ENCODE results near the gene STAT5A. TPM values are rescaled to one million over a fixed set of nuclear protein-coding genes. Genes with fewer than 3 reads are reported as not detected.
"Not testable (repeated sequence)": the region's sequence is repeated elsewhere in the genome, so short reads cannot be mapped to it uniquely, and the experiment has no call there.

The STAT5A gene
- 100 to 1,000 TPM; 116 to 121 TPM for total RNA-seq

- DNase-seq: peak; percentile 85
- H3K27ac Mint-ChIP-seq: peak within 1 kb of the TSS; percentile 95
- H3K4me1 Mint-ChIP-seq: peaks cover 48% of the 10 kb centered on the region
- H3K36me3 Mint-ChIP-seq: peaks cover 41% of the 10 kb centered on the region
- H3K4me3 Mint-ChIP-seq: peak within 1 kb of the TSS; percentile 93
- no peaks in the 10 kb centered on the region for H3K27me3 Mint-ChIP-seq
- no peaks in the 10 kb centered on the region for H3K9me3 Mint-ChIP-seq
Observed at GRCh38 chr17:42287977-42288802, at the start of gene STAT5A. Gene STAT5A, plus strand, starts transcription at chr17:42288498. Its CDS starts 914 bp downstream, at chr17:42289412.

DNA sequence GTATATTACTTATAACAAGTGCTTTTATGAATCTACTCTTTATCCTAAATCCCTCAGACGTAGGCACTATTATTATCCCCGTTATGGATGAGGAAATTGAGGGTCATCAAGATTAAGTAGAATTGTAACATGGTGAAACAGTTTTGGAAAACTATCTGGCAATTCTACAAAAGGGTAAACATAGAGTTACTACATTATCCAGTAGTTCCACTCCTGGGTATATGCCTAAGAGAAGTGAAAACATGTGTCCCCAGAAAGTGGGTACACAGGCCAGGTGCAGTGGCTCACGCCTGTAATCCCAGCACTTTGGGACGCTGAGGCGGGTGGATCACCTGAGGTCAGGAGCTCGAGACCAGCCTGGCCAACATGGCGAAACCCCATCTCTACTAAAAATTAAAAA lies 48.7 kb upstream of the STAT5A start:
- not testable (repeated sequence) for H3K27ac Mint-ChIP-seq, H3K9me3 Mint-ChIP-seq, H3K27me3 Mint-ChIP-seq, DNase-seq, H3K4me3 Mint-ChIP-seq, H3K36me3 Mint-ChIP-seq
- peaks cover 21% of the 10 kb centered on the region for H3K4me1 Mint-ChIP-seq

DNA sequence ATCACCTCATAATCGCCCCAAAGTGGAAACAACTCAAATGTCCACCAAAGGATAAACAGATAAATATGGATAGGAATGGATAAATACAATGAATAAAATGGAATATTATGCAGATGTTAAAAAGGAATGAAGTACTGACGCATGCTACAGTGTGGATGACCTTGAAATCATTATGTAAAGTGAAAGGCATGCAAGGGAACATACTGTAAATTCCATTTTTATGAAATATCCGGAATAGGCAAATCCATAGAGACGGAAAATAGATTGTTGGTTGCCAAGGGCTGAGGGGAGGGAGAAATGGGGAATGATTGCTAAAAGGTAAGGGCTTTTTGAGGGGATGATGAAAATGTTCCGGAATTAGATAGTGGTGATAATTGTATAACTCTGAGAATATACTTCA lies 48.1 kb upstream of the STAT5A start:
- DNase-seq: no peak
- Mint-ChIP-seq H3K36me3 (peaks cover 1% of the 10 kb centered on the region), H3K27me3 (no peaks in the 10 kb centered on the region), H3K4me3 (no peak overlapping the region), H3K9me3 (no peaks in the 10 kb centered on the region), H3K27ac (no peak overlapping the region), H3K4me1 (peaks cover 17% of the 10 kb centered on the region)

DNA sequence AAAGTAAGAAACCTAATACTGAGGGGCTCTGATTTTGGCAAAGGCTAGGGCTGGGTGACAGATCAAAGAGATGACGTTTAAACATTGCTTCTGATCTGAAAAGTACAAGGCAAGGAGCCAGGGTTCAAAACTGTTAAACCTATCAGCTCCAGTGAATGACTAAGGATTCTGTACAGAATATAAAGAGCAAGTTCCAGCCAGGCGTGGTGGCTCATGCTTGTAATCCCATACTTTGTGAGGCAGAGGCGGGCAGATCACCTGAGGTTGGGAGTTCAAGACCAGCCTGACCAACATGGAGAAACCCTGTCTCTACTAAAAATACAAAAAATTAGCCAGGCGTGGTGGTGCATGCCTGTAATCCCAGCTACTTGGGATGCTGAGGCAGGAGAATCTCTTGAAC lies 47.4 kb upstream of the STAT5A start:
- H3K27ac Mint-ChIP-seq, H3K9me3 Mint-ChIP-seq, H3K36me3 Mint-ChIP-seq, DNase-seq, H3K27me3 Mint-ChIP-seq, H3K4me3 Mint-ChIP-seq: not testable (repeated sequence)
- peaks cover 19% of the 10 kb centered on the region for H3K4me1 Mint-ChIP-seq

DNA sequence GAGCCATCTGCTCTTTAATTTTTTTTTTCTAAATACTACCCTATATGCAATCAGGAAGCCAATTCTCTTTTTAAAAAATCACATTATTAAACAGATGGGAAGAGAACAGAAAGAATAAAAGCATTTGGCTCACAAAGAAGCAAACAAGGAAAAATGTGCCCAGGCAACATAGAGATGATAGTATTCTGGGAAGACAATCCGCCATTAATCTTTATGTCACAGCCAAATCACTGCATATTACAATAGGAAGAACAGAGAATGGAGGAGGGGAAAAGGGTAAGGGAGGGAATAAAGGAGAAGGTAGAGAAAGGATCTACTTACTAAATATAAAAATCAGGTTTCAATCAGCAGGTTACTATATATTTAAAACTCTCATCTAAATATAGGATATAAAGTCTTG lies 46.4 kb upstream of the STAT5A start:
- Mint-ChIP-seq H3K36me3 (peaks cover 1% of the 10 kb centered on the region), H3K27me3 (no peaks in the 10 kb centered on the region), H3K4me3 (no peak overlapping the region), H3K27ac (no peak overlapping the region), H3K4me1 (peaks cover 21% of the 10 kb centered on the region), H3K9me3 (no peaks in the 10 kb centered on the region)
- no peak for DNase-seq

GRCh38 chr17:42243493-42243982 lies 44.8 kb upstream of the STAT5A start:
- peaks cover 30% of the 10 kb centered on the region for H3K4me1 Mint-ChIP-seq
- H3K27me3 Mint-ChIP-seq: no peaks in the 10 kb centered on the region
- H3K36me3 Mint-ChIP-seq: peaks cover 4% of the 10 kb centered on the region
- no peak overlapping the region for H3K4me3 Mint-ChIP-seq
- no peak for DNase-seq
- H3K9me3 Mint-ChIP-seq: peaks cover 3% of the 10 kb centered on the region
- no peak overlapping the region for H3K27ac Mint-ChIP-seq

GRCh38 chr17:42244116-42244515 lies 44.2 kb upstream of the STAT5A start:
- H3K27me3 Mint-ChIP-seq, DNase-seq: not testable (repeated sequence)

DNA sequence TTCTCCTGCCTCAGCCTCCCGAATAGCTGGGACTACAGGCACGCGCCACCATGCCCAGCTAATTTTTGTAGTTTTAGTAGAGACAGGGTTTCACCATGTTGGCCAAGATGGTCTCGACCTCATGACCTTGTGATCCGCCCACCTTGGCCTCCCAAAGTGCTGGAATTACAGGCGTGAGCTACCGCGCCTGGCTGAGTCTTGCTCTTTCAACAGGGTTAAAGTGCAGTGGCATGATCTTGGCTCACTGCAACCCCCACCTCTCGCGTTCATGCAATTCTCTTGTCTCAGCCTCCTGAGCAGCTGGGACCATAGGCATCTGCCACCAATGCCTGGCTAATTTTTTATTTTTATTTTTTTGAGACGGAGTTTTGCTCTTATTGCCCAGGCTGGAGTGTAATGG lies 43.1 kb upstream of the STAT5A start:
- not testable (repeated sequence) for H3K27me3 Mint-ChIP-seq, H3K36me3 Mint-ChIP-seq, H3K9me3 Mint-ChIP-seq, DNase-seq, H3K27ac Mint-ChIP-seq, H3K4me3 Mint-ChIP-seq
- H3K4me1 Mint-ChIP-seq: peaks cover 43% of the 10 kb centered on the region

More at GRCh38 chr17:42244116-42244515, 44.2 kb upstream of the STAT5A start:
- not testable (repeated sequence) for H3K36me3 Mint-ChIP-seq, H3K9me3 Mint-ChIP-seq, H3K4me3 Mint-ChIP-seq, H3K27ac Mint-ChIP-seq
- H3K4me1 Mint-ChIP-seq: peaks cover 36% of the 10 kb centered on the region

- Mint-ChIP-seq H3K27ac (peak overlapping the region; percentile 91), H3K27me3 (no peaks in the 10 kb centered on the region), H3K9me3 (peaks cover 3% of the 10 kb centered on the region), H3K4me1 (peaks cover 51% of the 10 kb centered on the region), H3K36me3 (peaks cover 4% of the 10 kb centered on the region), H3K4me3 (peak overlapping the region; percentile 44)
- no peak for DNase-seq
Observed at GRCh38 chr17:42246515-42246914, 41.8 kb upstream of the STAT5A start.

DNA sequence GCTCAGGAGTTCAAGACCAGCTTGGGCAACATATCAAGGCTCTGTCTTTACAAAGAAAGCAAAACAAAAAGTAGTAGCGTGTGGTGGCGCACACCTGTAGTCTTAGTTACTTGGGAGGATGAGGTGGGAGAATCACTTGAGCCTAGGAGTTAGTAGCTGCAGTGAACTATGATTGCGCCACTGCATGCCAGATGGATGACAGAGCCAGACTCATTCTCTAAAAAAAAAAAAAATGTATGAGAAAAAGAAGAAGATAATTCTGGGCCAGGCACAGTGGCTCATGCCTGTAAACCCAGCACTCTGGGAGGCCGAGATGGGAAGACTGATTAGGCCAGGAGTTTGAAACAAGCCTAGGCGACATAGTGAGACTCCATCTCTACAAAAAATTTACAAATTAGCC lies 40.6 kb upstream of the STAT5A start:
- H3K36me3 Mint-ChIP-seq: peaks cover 4% of the 10 kb centered on the region
- no peaks in the 10 kb centered on the region for H3K27me3 Mint-ChIP-seq
- H3K9me3 Mint-ChIP-seq: peaks cover 3% of the 10 kb centered on the region
- H3K27ac Mint-ChIP-seq: peak overlapping the region; percentile 91
- no peak for DNase-seq
- H3K4me3 Mint-ChIP-seq: peak overlapping the region; percentile 77
- peaks cover 58% of the 10 kb centered on the region for H3K4me1 Mint-ChIP-seq

DNA sequence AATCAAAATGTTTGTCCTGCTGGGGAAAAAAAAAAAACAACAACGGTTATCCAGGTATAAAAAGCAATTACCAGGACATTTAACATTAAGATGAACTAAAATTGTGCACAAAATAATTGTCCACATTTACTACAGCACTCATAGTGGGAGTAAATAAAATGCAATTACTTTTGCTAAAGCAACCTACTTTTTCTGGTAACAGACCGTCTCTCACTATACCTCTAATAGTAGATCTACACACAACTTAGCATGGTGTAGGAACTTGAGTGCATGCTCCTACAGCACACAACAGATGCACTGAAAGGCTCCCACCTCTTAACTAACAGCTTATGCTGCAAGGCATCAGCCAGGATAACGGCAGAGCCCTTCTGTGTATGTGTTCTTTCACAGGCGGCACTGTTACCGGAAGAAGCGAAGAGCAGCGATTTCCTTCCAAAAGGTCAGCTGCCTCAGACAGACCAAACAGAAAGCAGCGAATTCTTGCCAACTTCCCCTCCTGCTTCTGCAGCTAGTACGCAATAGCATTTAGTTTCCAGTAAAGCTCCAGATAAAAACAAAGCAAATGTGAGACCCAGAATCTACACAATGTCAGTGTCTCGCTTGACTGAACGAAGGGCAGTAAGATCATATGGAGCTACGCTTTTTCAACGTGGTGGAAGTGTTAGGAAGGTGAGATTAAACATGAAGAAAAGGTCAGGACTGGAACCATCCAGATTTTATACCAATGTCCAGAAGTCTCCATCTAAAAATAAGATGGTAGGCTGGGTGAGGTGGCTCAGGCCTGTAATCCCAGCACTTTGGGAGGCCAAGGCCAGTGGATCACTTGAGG lies 39.7 kb upstream of the STAT5A start:
- no peaks in the 10 kb centered on the region for H3K27me3 Mint-ChIP-seq
- H3K9me3 Mint-ChIP-seq: peaks cover 5% of the 10 kb centered on the region
- H3K4me1 Mint-ChIP-seq: peaks cover 62% of the 10 kb centered on the region
- peaks cover 4% of the 10 kb centered on the region for H3K36me3 Mint-ChIP-seq
- H3K27ac Mint-ChIP-seq: peak overlapping the region; percentile 91
- H3K4me3 Mint-ChIP-seq: peak overlapping the region; percentile 77
- peak; percentile 76 for DNase-seq

DNA sequence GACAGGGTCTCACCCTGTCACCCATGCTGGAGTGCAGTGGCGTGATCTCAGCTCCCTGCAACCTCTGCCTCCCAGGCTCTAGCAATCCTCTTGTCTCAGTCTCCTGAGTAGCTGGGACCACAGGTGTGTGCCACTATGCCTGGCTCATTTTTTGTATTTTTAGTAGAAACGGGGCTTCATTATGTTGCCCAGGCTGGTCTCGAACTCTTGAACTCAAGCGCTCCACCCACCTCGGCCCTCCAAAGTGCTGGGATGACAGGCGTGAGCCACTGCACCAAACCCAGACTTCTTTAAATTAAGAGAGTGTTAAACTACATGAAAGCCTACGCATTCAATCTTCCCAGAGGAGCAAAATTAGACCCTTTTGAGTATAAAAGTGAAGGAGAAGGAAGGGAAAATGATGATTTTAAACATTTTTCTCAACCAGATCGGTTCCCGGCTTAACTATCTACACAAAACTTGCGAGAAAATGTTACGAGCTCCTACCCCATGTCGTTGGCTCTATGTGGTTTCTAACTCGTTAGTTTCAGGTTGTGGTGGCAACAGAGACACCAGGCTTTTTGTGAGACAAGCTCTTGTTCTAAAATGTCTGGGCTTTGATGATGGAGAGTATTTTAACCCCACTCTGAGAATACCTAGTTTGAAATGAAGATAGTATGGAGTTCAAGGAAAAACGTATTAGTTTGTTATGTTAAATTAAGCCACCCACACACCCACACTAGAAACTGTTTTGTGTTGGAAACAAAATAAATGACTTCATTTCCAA lies 38.4 kb upstream of the STAT5A start:
- H3K27me3 Mint-ChIP-seq: no peaks in the 10 kb centered on the region
- peaks cover 62% of the 10 kb centered on the region for H3K4me1 Mint-ChIP-seq
- peaks cover 5% of the 10 kb centered on the region for H3K9me3 Mint-ChIP-seq
- H3K4me3 Mint-ChIP-seq: peak overlapping the region; percentile 59
- peak overlapping the region; percentile 91 for H3K27ac Mint-ChIP-seq
- peaks cover 6% of the 10 kb centered on the region for H3K36me3 Mint-ChIP-seq
- peak; percentile 51 for DNase-seq

- Mint-ChIP-seq H3K36me3 (peaks cover 7% of the 10 kb centered on the region), H3K27me3 (no peaks in the 10 kb centered on the region), H3K27ac (peak overlapping the region; percentile 91), H3K4me1 (peaks cover 64% of the 10 kb centered on the region), H3K4me3 (no peak overlapping the region), H3K9me3 (peaks cover 5% of the 10 kb centered on the region)
- DNase-seq: no peak
Observed at GRCh38 chr17:42251115-42251514, 37.2 kb upstream of the STAT5A start.

DNA sequence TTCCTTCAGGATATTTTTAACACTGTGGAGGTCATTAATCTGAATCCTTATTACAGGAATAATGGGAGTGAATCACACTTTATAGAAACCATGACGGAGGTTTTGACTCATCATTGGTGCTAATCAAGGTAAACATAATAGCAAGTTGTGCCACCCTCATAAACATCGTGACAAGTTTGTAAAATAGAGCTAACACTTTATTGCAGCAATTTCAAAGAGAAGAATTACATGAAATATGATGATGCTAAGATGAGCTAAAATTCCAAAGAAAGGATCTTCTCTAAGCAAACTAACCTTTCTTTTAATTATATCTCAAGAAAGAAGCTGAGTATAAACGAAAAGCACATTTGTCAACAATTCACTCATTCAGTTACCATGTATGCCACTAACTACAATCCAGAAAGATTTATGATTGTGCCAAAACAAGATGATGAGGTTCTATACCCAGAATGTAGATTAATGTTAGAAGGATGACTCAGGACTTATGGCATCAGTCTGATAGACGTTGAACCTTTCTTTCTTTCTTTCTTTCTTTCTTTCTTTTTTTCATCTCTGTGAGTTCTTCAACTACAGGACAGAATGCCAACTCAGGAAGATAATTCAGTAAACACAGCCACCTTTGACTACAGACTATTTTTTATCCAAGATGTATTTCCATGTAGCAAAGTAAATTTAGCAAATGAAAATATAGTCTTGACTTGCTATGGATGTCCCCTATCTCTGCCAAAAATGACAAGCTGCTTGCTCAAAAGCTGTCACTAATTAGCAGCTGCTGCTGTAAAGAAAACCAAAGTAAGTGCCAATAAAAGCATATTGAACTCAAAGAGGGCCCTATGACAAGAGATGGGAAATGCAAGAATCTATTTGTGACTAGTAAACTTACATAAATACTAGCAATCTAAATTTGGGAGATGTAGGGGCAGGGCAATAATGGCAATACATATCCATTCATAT lies 35.4 kb upstream of the STAT5A start:
- H3K9me3 Mint-ChIP-seq: peaks cover 2% of the 10 kb centered on the region
- no peaks in the 10 kb centered on the region for H3K27me3 Mint-ChIP-seq
- H3K4me1 Mint-ChIP-seq: peaks cover 56% of the 10 kb centered on the region
- H3K27ac Mint-ChIP-seq: peak overlapping the region; percentile 86
- H3K4me3 Mint-ChIP-seq: no peak overlapping the region
- H3K36me3 Mint-ChIP-seq: peaks cover 4% of the 10 kb centered on the region
- DNase-seq: no peak
